Activated CD8-positive, alpha-beta memory T cell treated with anti-CD3 and anti-CD28 coated beads, Interleukin-2, amount 50 U/mL, for 4 hours (primary cell): ENCODE results near the gene AFAP1.

ENCODE experiments used
- DNase-seq: peaks from one replicate; pipeline ENCODE4 v3.0.0-alpha.2; 2020

The AFAP1 gene

DNA sequence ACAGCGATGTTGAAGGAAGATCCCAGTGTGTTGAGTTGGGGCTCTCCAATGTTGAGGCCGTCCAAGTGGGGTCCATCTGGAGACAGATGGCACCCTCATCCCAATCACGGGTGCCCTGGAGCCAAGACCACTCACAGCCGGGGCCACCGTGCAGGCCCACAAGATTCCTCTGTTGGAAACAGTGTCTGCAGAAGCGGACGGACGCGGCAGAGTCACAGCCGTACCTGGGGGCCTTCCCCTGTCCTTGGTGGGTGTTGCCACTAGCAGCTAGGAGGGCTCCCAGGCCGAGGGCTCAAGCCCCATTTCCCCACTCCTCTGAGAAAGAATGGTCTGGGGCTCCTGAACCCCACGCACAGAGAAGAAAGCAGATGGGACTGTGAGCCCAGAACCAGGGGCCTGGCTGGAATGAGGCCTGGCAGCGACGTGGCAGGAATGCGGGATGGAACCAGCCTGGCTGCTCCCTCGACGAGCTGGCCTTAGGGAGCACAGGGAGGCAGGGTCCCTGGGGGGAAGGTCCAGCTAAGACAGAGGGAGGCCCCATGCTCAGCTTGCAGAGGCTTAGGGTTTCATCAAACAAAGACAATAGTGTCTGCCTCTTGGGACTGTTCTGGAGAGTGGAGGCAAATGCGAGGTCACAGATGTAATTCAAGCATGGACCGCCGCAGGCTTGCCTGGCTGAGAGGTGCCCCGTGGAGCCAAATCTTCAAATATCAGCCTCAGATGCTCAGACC lies 228.9 kb downstream of the AFAP1 start:
- DNase-seq = no peak

DNA sequence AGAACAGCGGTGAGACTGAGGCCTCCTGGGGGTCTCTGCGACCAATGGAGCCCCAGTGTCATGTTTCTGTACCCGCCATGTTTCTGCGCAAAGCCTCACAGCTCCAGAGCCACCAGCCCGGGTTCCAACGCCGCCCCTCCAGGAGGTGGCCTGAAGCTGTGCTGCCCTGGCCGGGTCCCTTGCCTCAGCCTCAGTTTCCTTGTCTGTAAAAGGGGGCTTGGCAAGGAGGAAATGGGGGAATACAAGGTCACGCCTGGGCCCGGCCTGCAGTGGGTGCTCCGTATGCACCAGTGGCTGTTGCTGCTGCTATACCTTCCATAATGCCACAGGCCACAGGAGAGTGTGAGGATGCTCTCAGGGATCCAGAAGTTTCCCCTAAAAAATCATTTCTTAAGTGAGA lies 229.5 kb downstream of the AFAP1 start:
- no peak for DNase-seq

DNA sequence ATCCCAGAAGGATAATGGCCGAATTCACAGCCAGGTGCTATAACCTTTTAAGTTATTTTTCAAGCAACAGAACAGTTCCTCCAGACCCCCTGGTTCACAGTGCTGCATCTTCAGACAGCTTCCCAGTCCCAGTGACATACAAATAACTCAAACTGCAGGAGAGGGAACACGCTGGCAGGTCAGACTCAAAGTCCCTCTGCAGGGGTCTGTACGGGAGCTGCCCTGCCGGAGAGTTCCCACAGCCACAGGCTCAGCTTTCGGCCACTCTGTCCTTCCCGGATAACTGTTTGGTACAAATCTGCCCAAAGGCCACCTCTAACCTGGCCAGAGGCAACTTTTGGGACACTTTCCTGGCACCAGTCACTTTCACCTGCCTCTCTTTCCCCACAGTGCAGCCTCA lies 230.2 kb downstream of the AFAP1 start:
- no peak for DNase-seq

DNA sequence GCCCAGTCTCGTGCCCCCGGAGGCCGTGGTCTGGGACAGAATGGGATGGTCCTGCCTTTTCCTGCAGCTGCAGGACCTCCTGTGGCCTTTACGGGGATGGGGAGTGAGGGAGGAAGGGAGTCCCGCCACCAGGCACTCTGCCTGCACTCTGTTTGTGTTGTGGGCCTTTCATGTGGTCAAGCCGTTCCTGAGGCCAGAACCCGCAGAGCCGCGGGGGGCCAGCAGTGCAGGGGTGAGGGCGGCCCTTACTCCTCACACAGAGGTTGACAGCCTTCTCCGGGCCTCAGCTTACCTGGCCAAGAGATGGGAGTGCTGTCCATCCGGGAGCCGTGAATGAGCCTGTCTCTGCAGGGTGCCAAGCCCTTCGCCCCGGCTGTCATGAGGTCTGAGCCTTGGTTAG lies 230.7 kb downstream of the AFAP1 start:
- DNase-seq = no peak
